GM12801 (cell line): Measurements from ENCODE around the gene MTUS2.

Experiments used
- TF ChIP-seq, protein P1 (sequence below): IDR thresholded peaks from one replicate; pipeline ENCODE4 v1.5.1; 2011; ENCODE audit warnings: control low read depth; ENCODE audit not compliant: insufficient read length; ENCODE audit errors: extremely low read depth

Gene MTUS2

GRCh38 chr13:29379865-29380264 lies 559.7 kb downstream of the MTUS2 start:
- TF ChIP-seq, protein P1, sequence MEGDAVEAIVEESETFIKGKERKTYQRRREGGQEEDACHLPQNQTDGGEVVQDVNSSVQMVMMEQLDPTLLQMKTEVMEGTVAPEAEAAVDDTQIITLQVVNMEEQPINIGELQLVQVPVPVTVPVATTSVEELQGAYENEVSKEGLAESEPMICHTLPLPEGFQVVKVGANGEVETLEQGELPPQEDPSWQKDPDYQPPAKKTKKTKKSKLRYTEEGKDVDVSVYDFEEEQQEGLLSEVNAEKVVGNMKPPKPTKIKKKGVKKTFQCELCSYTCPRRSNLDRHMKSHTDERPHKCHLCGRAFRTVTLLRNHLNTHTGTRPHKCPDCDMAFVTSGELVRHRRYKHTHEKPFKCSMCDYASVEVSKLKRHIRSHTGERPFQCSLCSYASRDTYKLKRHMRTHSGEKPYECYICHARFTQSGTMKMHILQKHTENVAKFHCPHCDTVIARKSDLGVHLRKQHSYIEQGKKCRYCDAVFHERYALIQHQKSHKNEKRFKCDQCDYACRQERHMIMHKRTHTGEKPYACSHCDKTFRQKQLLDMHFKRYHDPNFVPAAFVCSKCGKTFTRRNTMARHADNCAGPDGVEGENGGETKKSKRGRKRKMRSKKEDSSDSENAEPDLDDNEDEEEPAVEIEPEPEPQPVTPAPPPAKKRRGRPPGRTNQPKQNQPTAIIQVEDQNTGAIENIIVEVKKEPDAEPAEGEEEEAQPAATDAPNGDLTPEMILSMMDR, result no peak

GRCh38 chr13:29382021-29382420 lies 561.9 kb downstream of the MTUS2 start:
- TF ChIP-seq, protein P1, result no peak

DNA sequence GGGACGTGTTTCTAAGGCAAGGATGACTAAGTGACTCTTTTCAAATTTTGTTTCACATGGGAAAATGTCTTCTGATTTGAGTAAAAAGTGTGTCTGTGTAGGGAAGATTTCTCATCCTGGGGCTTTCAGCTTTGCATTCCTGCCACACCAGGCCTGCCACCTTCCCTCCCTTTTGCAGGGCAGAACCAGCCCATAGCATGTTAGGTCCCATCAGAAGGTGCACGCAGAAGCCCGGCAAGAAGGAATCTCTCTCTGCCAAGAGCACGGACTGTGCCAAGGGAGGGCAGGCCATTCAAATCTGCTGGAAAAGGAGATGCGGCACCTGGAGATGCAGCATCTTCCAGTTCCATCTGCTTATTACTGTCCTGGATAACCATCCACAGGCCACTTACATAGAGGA lies 563.3 kb downstream of the MTUS2 start:
- TF ChIP-seq, protein P1, result no peak

DNA sequence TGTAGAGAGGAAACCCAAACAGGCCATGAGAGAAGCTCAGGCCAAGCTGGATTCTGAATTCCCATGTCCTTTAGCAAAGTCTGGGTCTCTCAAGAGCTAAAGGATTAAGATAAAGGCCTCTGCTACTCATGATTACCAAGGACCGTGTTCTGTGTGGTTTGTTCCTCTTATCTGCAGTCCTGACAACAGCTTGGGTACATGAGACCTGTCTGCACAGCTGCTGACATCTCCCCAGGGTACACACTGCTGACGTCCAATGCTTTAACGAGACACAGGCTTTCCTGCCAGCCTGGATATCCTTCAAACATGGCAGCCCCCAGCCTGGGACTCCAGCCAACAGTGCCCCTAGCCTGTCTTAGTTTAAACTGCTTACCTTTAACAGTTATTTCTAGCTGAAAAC lies 564.3 kb downstream of the MTUS2 start:
- TF ChIP-seq, protein P1, result no peak

- TF ChIP-seq, protein P1, result no peak
Measured at GRCh38 chr13:29384871-29385270, 564.7 kb downstream of the MTUS2 start.

GRCh38 chr13:29386246-29386645 lies 566.1 kb downstream of the MTUS2 start:
- TF ChIP-seq, protein P1, result no peak

- TF ChIP-seq, protein P1, result no peak
Measured at GRCh38 chr13:29396446-29396845, 576.3 kb downstream of the MTUS2 start.

- TF ChIP-seq, protein P1, result no peak
Measured at GRCh38 chr13:29397265-29397664, 577.1 kb downstream of the MTUS2 start.
